ENCODE measurements around the gene EBNA1BP2.

- TF ChIP-seq MYC (IDR thresholded peaks at IDR 0.05; ENCODE audit: low read depth, low read length) (no peak), CTCF (IDR thresholded peaks at IDR 0.05; ENCODE audit: low read depth, low read length) (no peak), POLR2A (IDR thresholded peaks at IDR 0.05; ENCODE audit: extremely low read depth, insufficient read length) (no peak), MAX (IDR thresholded peaks at IDR 0.05; ENCODE audit: low read depth, low read length) (no peak)
These were observed 16.1 kb downstream of the EBNA1BP2 start for GRCh38 chr1:43156026-43156425.
